NCI-H2081 treated with DMSO at 0.1 percent for 48 hours (cell line): ENCODE measurements around the gene CCR5.

Source experiments
- DNase-seq: peaks from one replicate; lab custom pipeline; 2025; lab: John Stamatoyannopoulos, UW

CCR5 gene

GRCh38 chr3:46359733-46360493 lies 10.8 kb upstream of the CCR5 start:
- no peak for DNase-seq

DNA sequence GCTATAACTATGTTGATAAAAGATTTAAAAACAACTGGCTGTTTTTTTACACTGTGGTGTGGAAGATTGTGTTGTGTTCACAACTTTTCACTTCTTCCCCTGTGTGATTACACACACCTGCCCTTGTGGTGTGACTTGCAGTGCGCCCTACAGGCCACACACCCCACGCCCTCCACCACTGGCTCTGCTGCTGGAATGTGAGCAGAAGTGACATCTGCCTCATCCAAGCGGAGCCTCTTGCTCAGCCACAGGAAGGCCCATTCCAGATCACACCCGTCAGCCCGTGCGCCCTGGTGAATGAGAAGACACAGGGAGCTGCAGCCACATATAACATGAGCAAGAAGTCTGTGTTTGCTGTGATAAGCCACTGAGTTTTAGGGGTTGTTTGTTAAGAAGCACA lies 9.8 kb upstream of the CCR5 start:
- no peak for DNase-seq

GRCh38 chr3:46361408-46362283 lies 9.1 kb upstream of the CCR5 start:
- DNase-seq = no peak

DNA sequence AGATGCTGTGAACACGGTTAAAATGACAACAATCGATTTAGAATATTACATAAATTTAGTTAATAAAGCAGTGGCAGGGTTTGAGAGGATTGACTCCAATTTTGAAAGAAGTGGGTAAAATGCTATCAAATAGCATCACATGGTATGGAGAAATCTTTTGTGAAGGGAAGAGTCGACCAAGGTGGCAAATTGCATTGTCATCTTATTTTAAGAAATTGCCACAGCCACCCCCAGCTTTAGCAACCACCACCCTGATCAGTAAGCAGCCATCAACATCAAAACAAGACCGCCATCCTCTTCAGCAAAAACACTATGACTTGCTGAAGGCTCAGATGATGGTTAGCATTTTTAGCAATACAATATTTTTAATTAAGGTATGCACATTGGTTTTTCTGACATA lies 5.7 kb upstream of the CCR5 start:
- no peak for DNase-seq

DNA sequence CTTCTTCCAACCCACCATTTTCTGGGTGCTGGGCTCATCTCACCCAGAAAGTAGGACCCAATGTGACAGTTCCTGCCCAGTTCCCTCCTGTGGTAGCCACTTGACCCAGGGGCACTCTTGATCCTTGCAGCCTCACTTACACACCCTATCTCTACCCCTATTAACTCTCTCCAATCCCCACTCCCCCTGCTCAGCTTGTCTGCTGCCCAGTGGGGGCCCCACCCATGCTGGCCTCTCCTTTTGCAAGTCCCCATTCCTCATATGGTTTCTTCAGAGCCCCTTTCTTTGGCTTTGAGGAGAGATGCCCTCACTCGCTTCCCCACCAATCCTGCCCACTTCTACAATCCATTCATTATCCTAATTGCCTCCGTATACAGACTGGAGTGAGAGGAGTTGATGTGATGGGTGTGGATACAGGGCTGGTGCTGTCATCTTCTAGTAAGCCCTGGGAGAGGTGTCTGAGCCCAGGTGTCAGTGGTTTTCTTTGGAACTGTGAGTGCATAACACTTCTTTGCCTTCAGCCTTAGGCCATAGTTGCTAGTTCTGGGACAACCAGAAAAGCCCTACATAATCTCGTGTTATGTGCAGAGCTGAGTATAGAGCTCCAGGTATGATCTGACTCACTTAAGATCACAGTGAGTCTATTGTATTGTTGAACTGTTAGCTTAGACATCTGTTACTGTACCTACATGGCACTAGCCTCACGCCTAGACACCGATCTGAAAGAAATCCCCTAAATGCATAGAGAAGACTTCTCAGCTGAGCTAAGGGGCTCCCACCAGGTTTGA lies 4.8 kb upstream of the CCR5 start:
- no peak for DNase-seq

GRCh38 chr3:46367811-46368210 lies 2.9 kb upstream of the CCR5 start:
- no peak for DNase-seq

GRCh38 chr3:46368569-46368968 lies 2.2 kb upstream of the CCR5 start:
- no peak for DNase-seq

GRCh38 chr3:46369151-46369550 lies 1.6 kb upstream of the CCR5 start:
- DNase-seq = no peak

DNA sequence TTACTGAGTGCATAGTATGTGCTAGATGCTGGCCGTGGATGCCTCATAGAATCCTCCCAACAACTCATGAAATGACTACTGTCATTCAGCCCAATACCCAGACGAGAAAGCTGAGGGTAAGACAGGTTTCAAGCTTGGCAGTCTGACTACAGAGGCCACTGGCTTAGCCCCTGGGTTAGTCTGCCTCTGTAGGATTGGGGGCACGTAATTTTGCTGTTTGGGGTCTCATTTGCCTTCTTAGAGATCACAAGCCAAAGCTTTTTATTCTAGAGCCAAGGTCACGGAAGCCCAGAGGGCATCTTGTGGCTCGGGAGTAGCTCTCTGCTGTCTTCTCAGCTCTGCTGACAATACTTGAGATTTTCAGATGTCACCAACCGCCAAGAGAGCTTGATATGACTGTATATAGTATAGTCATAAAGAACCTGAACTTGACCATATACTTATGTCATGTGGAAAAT lies 1.0 kb upstream of the CCR5 start:
- no peak for DNase-seq

- no peak for DNase-seq
Measured at GRCh38 chr3:46371519-46372340, 984 bp downstream of the CCR5 start.

- no peak for DNase-seq
Measured at GRCh38 chr3:46372492-46373359, 2.0 kb downstream of the CCR5 start.

DNA sequence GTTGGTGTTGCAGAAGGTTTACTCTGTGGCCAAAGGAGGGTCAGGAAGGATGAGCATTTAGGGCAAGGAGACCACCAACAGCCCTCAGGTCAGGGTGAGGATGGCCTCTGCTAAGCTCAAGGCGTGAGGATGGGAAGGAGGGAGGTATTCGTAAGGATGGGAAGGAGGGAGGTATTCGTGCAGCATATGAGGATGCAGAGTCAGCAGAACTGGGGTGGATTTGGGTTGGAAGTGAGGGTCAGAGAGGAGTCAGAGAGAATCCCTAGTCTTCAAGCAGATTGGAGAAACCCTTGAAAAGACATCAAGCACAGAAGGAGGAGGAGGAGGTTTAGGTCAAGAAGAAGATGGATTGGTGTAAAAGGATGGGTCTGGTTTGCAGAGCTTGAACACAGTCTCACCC lies 4.0 kb downstream of the CCR5 start:
- no peak for DNase-seq

DNA sequence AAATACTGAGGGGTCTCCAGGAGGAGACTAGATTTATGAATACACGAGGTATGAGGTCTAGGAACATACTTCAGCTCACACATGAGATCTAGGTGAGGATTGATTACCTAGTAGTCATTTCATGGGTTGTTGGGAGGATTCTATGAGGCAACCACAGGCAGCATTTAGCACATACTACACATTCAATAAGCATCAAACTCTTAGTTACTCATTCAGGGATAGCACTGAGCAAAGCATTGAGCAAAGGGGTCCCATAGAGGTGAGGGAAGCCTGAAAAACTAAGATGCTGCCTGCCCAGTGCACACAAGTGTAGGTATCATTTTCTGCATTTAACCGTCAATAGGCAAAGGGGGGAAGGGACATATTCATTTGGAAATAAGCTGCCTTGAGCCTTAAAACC lies 4.5 kb downstream of the CCR5 start:
- DNase-seq = no peak

DNA sequence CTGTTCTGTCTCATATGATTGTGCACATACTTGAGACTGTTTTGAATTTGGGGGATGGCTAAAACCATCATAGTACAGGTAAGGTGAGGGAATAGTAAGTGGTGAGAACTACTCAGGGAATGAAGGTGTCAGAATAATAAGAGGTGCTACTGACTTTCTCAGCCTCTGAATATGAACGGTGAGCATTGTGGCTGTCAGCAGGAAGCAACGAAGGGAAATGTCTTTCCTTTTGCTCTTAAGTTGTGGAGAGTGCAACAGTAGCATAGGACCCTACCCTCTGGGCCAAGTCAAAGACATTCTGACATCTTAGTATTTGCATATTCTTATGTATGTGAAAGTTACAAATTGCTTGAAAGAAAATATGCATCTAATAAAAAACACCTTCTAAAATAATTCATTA lies 5.1 kb downstream of the CCR5 start:
- no peak for DNase-seq

- no peak for DNase-seq
Measured at GRCh38 chr3:46378426-46378942, 7.7 kb downstream of the CCR5 start.

DNA sequence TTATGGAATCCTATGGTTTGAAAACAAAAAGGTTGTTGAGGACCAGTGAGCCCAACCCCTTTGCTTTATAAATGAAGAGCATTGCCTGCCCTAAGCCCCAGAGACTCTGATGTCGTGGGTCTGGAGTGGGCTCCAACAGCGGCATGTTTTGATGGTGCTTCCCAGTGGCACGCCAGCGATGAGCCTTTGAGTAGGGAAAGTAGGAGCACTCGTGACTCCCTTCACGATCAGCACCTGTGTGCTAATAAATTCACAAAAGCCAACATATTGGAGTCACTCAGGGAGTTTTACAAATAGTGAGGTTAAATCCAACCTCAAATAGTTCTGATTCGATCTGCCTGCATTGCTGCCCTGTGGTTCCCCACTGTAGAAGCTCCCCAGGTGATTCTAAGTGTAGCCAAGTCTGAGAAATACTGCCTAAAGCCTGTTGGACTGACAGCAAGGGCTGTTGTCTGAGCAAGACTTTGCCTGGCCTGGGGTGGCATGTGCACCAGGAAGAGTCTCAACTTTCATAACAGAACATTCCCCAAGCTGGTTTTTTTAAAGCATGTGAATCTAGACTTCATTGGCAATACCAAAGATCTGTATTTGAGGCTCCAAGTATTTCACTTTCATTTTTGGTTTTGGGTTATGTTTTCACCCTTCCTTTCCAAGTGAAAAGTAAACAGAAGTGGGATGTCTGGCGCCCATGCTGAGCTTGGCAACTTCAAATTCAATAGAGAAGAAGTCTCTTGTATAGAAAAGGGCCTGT lies 9.9 kb downstream of the CCR5 start:
- DNase-seq = no peak

DNA sequence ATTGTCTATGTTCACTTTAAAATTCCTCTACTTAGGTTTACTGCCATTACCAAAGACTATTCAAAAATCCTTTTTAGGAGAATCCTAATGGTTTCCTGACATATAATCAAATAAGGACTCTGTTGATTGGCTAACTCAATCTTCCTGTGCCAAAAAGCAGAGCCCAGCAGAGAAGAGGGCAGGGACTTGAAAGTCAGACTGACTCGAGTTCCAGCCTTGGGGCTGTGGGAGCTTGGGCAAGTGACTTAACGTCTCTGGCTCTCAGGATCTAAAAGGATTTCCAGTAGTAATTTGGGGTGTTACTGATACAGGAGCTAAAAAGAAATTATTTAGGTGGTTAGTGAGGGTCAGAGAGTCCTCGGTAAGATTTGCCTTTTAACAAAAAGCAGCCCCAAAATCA lies 10.9 kb downstream of the CCR5 start:
- DNase-seq = no peak

GRCh38 chr3:46383211-46383950 lies 12.6 kb downstream of the CCR5 start:
- DNase-seq = no peak

DNA sequence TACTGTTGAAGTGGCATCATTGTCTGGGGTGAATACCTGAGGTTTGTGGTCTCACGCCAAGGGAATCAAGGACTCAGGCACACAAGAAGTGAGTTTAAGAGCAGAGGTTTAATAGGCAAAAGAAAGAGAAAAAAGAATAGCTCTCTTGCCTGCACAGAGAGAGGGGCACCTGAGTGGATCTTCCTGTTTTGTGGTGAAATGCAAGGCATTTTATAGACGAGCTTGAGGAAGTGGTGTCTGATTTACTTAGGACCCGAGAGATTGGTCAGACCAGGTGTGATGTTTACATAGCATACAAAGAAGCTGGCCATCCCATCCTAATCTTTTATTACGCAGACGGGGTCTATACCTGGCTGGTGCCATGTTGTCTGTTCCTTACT lies 13.2 kb downstream of the CCR5 start:
- DNase-seq = no peak
